ENCODE measurements around the gene SENP1. TPM values are rescaled to one million over a fixed set of nuclear protein-coding genes. Genes with fewer than 3 reads are reported as not detected.

Gene SENP1
- total RNA-seq, 1 donor from 2014 or later: 38.4 TPM

GRCh38 chr12:48013287-48013686 is 92.6 kb downstream of the SENP1 start:
- TF ChIP-seq, protein P1, sequence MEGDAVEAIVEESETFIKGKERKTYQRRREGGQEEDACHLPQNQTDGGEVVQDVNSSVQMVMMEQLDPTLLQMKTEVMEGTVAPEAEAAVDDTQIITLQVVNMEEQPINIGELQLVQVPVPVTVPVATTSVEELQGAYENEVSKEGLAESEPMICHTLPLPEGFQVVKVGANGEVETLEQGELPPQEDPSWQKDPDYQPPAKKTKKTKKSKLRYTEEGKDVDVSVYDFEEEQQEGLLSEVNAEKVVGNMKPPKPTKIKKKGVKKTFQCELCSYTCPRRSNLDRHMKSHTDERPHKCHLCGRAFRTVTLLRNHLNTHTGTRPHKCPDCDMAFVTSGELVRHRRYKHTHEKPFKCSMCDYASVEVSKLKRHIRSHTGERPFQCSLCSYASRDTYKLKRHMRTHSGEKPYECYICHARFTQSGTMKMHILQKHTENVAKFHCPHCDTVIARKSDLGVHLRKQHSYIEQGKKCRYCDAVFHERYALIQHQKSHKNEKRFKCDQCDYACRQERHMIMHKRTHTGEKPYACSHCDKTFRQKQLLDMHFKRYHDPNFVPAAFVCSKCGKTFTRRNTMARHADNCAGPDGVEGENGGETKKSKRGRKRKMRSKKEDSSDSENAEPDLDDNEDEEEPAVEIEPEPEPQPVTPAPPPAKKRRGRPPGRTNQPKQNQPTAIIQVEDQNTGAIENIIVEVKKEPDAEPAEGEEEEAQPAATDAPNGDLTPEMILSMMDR (IDR thresholded peaks at IDR 0.05; ENCODE audit: unreplicated experiment): no peak
- H3K27me3 Mint-ChIP-seq: peaks cover 58% of the 10 kb centered on the region
- H3K4me1 Mint-ChIP-seq (ENCODE audit: low read depth): peaks cover under 1% of the 10 kb centered on the region
- no peak overlapping the region for H3K27ac Mint-ChIP-seq
- no peak overlapping the region for H3K4me3 Mint-ChIP-seq (ENCODE audit: low read depth)
- H3K36me3 Mint-ChIP-seq (ENCODE audit: insufficient read depth): no peaks in the 10 kb centered on the region
- DNase-seq (ENCODE audit: low spot score, unreplicated experiment): no peak
- H3K9me3 Mint-ChIP-seq (ENCODE audit: low read depth): no peaks in the 10 kb centered on the region

- H3K27ac Mint-ChIP-seq: no peak overlapping the region
- no peak overlapping the region for H3K4me3 Mint-ChIP-seq (ENCODE audit: low read depth)
- no peaks in the 10 kb centered on the region for H3K4me1 Mint-ChIP-seq (ENCODE audit: low read depth)
- no peak for DNase-seq (ENCODE audit: low spot score, unreplicated experiment)
- H3K36me3 Mint-ChIP-seq (ENCODE audit: insufficient read depth): no peaks in the 10 kb centered on the region
- TF ChIP-seq, protein P1 (IDR thresholded peaks at IDR 0.05; ENCODE audit: unreplicated experiment): no peak
- peaks cover 63% of the 10 kb centered on the region for H3K27me3 Mint-ChIP-seq
- H3K9me3 Mint-ChIP-seq (ENCODE audit: low read depth): no peaks in the 10 kb centered on the region
Observed at GRCh38 chr12:48012070-48012469, 93.8 kb downstream of the SENP1 start.

DNA sequence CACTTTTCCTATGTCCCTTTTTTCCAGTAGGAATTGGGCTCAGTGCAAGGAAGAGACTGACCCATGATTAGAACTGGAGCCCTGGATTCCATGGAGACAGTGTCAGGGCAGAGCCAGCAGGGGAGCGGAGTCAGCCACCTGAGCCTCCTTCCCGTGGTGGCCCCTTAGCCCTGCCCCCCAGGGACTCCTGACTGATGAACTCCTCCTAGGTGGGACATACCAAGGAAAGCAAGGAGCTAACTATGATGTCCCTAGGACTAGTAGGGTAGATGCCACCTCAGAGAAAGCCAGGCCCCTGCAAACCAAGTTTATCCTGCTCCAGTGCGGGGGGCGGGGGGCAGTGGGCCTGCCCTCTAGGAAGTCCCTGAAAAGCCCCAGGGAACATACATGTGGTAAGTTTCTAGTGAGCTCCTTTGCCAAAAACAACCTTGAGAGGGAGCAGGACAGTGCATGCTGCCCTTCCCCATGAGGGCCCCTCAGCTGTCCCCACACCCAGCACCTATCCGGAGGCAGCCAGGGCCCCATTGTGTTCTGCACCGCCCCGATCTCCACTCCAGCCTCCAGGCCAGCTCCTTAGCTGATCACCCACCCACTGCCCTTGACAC is 95.4 kb downstream of the SENP1 start:
- Mint-ChIP-seq H3K36me3 (ENCODE audit: insufficient read depth) (no peaks in the 10 kb centered on the region), H3K4me1 (ENCODE audit: low read depth) (peaks cover 9% of the 10 kb centered on the region), H3K4me3 (ENCODE audit: low read depth) (no peak overlapping the region), H3K9me3 (ENCODE audit: low read depth) (no peaks in the 10 kb centered on the region), H3K27ac (no peak overlapping the region), H3K27me3 (peaks cover 60% of the 10 kb centered on the region)
- no peak for DNase-seq (ENCODE audit: low spot score, unreplicated experiment)
- TF ChIP-seq, protein P1 (IDR thresholded peaks at IDR 0.05; ENCODE audit: unreplicated experiment): no peak

DNA sequence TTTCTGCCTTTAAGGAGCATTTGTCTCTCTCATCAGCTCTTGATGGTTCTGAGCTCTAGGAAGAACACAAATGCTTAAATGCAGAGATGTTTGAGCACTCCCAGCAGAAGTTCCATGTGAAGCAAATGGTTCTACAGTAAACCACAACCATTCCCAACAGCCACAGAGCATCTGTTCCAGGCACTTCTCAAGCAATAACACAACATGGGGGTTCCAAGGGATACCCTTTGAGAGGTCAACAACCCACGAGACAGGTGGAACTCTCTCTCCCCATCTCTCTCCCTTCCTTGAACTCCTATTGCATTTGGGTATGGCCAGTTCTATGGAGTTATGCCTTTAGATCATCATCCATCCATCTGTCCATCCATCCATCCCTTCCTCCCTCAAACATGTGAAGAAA is 96.4 kb downstream of the SENP1 start:
- Mint-ChIP-seq H3K4me1 (ENCODE audit: low read depth) (peaks cover 14% of the 10 kb centered on the region), H3K9me3 (ENCODE audit: low read depth) (no peaks in the 10 kb centered on the region), H3K36me3 (ENCODE audit: insufficient read depth) (no peaks in the 10 kb centered on the region), H3K27me3 (peaks cover 55% of the 10 kb centered on the region), H3K4me3 (ENCODE audit: low read depth) (no peak overlapping the region), H3K27ac (no peak overlapping the region)
- TF ChIP-seq, protein P1 (IDR thresholded peaks at IDR 0.05; ENCODE audit: unreplicated experiment): no peak
- DNase-seq (ENCODE audit: low spot score, unreplicated experiment): no peak

- peaks cover 50% of the 10 kb centered on the region for H3K27me3 Mint-ChIP-seq
- H3K9me3 Mint-ChIP-seq (ENCODE audit: low read depth): no peaks in the 10 kb centered on the region
- H3K27ac Mint-ChIP-seq: no peak overlapping the region
- H3K4me3 Mint-ChIP-seq (ENCODE audit: low read depth): no peak overlapping the region
- peaks cover 14% of the 10 kb centered on the region for H3K4me1 Mint-ChIP-seq (ENCODE audit: low read depth)
- TF ChIP-seq, protein P1 (IDR thresholded peaks at IDR 0.05; ENCODE audit: unreplicated experiment): no peak
- no peak for DNase-seq (ENCODE audit: low spot score, unreplicated experiment)
- H3K36me3 Mint-ChIP-seq (ENCODE audit: insufficient read depth): no peaks in the 10 kb centered on the region
Observed at GRCh38 chr12:48008950-48009349, 96.9 kb downstream of the SENP1 start.

Measured in progenitor cell of endocrine pancreas (in vitro differentiated cells).